ENCODE data around the gene PRKD1.
"Not testable (repeated sequence)": the region's sequence is repeated elsewhere in the genome, so short reads cannot be mapped to it uniquely, and the experiment has no call there.

The PRKD1 gene

GRCh38 chr14:29743531-29743930, 184.1 kb downstream of the PRKD1 start:
- no peak for DNase-seq (ENCODE audit: low read depth in 2 of 2)

GRCh38 chr14:29741909-29742401, 185.7 kb downstream of the PRKD1 start:
- no peak for DNase-seq (ENCODE audit: low read depth in 2 of 2)

- no peak for DNase-seq (ENCODE audit: low read depth in 2 of 2)
Observed at GRCh38 chr14:29740491-29740890, 187.2 kb downstream of the PRKD1 start.

GRCh38 chr14:29738950-29739349, 188.7 kb downstream of the PRKD1 start:
- no peak for DNase-seq (ENCODE audit: low read depth in 2 of 2)

- no peak for DNase-seq (ENCODE audit: low read depth in 2 of 2)
Observed at GRCh38 chr14:29738056-29738455, 189.6 kb downstream of the PRKD1 start.

- no peak for DNase-seq (ENCODE audit: low read depth in 2 of 2)
Observed at GRCh38 chr14:29735459-29735858, 192.2 kb downstream of the PRKD1 start.

- DNase-seq (ENCODE audit: low read depth in 2 of 2), result no peak
Observed at GRCh38 chr14:29734732-29735131, 192.9 kb downstream of the PRKD1 start.

- not testable (repeated sequence) for DNase-seq (ENCODE audit: low read depth in 2 of 2)
Observed at GRCh38 chr14:29726560-29727331, 200.9 kb downstream of the PRKD1 start.

- DNase-seq (ENCODE audit: low read depth in 2 of 2), result no peak
Observed at GRCh38 chr14:29724991-29725390, 202.7 kb downstream of the PRKD1 start.

- DNase-seq (ENCODE audit: low read depth in 2 of 2), result no peak
Observed at GRCh38 chr14:29722831-29723230, 204.8 kb downstream of the PRKD1 start.

- no peak for DNase-seq (ENCODE audit: low read depth in 2 of 2)
Observed at GRCh38 chr14:29721586-29721985, 206.1 kb downstream of the PRKD1 start.

- no peak for DNase-seq (ENCODE audit: low read depth in 2 of 2)
Observed at GRCh38 chr14:29717901-29718300, 209.7 kb downstream of the PRKD1 start.

- DNase-seq (ENCODE audit: low read depth in 2 of 2), result no peak
Observed at GRCh38 chr14:29716150-29716549, 211.5 kb downstream of the PRKD1 start.

- no peak for DNase-seq (ENCODE audit: low read depth in 2 of 2)
Observed at GRCh38 chr14:29712601-29713000, 215.0 kb downstream of the PRKD1 start.

GRCh38 chr14:29710015-29710414, 217.6 kb downstream of the PRKD1 start:
- DNase-seq (ENCODE audit: low read depth in 2 of 2), result no peak

GRCh38 chr14:29709490-29709889, 218.2 kb downstream of the PRKD1 start:
- no peak for DNase-seq (ENCODE audit: low read depth in 2 of 2)

- no peak for DNase-seq (ENCODE audit: low read depth in 2 of 2)
Observed at GRCh38 chr14:29706700-29707099, 220.9 kb downstream of the PRKD1 start.

- no peak for DNase-seq (ENCODE audit: low read depth in 2 of 2)
Observed at GRCh38 chr14:29705801-29706200, 221.8 kb downstream of the PRKD1 start.

GRCh38 chr14:29689597-29689996, 238.1 kb downstream of the PRKD1 start:
- not testable (repeated sequence) for DNase-seq (ENCODE audit: low read depth in 2 of 2)

- no peak for DNase-seq (ENCODE audit: low read depth in 2 of 2)
Observed at GRCh38 chr14:29687866-29688265, 239.8 kb downstream of the PRKD1 start.

- no peak for DNase-seq (ENCODE audit: low read depth in 2 of 2)
Observed at GRCh38 chr14:29687071-29687765, 240.4 kb downstream of the PRKD1 start.

GRCh38 chr14:29684926-29685325, 242.7 kb downstream of the PRKD1 start:
- no peak for DNase-seq (ENCODE audit: low read depth in 2 of 2)

- DNase-seq (ENCODE audit: low read depth in 2 of 2), result no peak
Observed at GRCh38 chr14:29682789-29683188, 244.9 kb downstream of the PRKD1 start.

Measured in activated CD8-positive, alpha-beta memory T cell treated with anti-CD3 and anti-CD28 coated beads for 4 hours (primary cell).